ENCODE results near the gene RAB24.

Gene RAB24

GRCh38 chr5:177335701-177336065 lies 32.2 kb upstream of the RAB24 start:
- Histone ChIP-seq H3K27me3 (ENCODE audit: insufficient read depth, poor library complexity, severe bottlenecking) (no peaks in the 10 kb centered on the region), H3K4me3 (replicated peaks; ENCODE audit: insufficient read depth, low read length) (no peak overlapping the region), H3K27ac (replicated peaks) (no peak overlapping the region)
- TF ChIP-seq POLR2AphosphoS5 (IDR thresholded peaks at IDR 0.05; ENCODE audit: low read depth) (no peak), REST (IDR thresholded peaks at IDR 0.05; ENCODE audit: insufficient replicate concordance, low read depth) (no peak), GABPA (IDR thresholded peaks at IDR 0.05; ENCODE audit: low read depth) (no peak), SPI1 (IDR thresholded peaks at IDR 0.05; ENCODE audit: borderline replicate concordance, low read depth) (no peak), CTCF (IDR thresholded peaks at IDR 0.05; ENCODE audit: insufficient read depth, low read length) (no peak)
- DNase-seq (ENCODE audit: low read depth in 1 of 2, low spot score in 1 of 2), result no peak

- TF ChIP-seq GABPA (IDR thresholded peaks at IDR 0.05; ENCODE audit: low read depth) (no peak), SPI1 (IDR thresholded peaks at IDR 0.05; ENCODE audit: borderline replicate concordance, low read depth) (no peak), POLR2AphosphoS5 (IDR thresholded peaks at IDR 0.05; ENCODE audit: low read depth) (no peak), CTCF (IDR thresholded peaks at IDR 0.05; ENCODE audit: insufficient read depth, low read length) (no peak), REST (IDR thresholded peaks at IDR 0.05; ENCODE audit: insufficient replicate concordance, low read depth) (no peak)
- H3K4me3 ChIP-seq (replicated peaks; ENCODE audit: insufficient read depth, low read length), result no peak overlapping the region
- DNase-seq (ENCODE audit: low read depth in 1 of 2, low spot score in 1 of 2), result no peak
- no peaks in the 10 kb centered on the region for H3K27me3 ChIP-seq (ENCODE audit: insufficient read depth, poor library complexity, severe bottlenecking)
- no peak overlapping the region for H3K27ac ChIP-seq (replicated peaks)
Measured at GRCh38 chr5:177334781-177335700, 31.5 kb upstream of the RAB24 start.

- Histone ChIP-seq H3K27ac (replicated peaks) (no peak overlapping the region), H3K27me3 (ENCODE audit: insufficient read depth, poor library complexity, severe bottlenecking) (no peaks in the 10 kb centered on the region), H3K4me3 (replicated peaks; ENCODE audit: insufficient read depth, low read length) (no peak overlapping the region)
- no peak for DNase-seq (ENCODE audit: low read depth in 1 of 2, low spot score in 1 of 2)
- TF ChIP-seq CTCF (IDR thresholded peaks at IDR 0.05; ENCODE audit: insufficient read depth, low read length), result no peak
- no peak for TF ChIP-seq POLR2AphosphoS5 (IDR thresholded peaks at IDR 0.05; ENCODE audit: low read depth)
- no peak for TF ChIP-seq SPI1 (IDR thresholded peaks at IDR 0.05; ENCODE audit: borderline replicate concordance, low read depth)
- TF ChIP-seq GABPA (IDR thresholded peaks at IDR 0.05; ENCODE audit: low read depth), result no peak
- TF ChIP-seq REST (IDR thresholded peaks at IDR 0.05; ENCODE audit: insufficient replicate concordance, low read depth), result no peak
Measured at GRCh38 chr5:177334155-177334551, 30.6 kb upstream of the RAB24 start.

All from HL-60 (cell line).